HG02798 (cell line): ENCODE data around the gene SLF1.

Experiments used
- ATAC-seq: cut with Tn5 transposase; IDR thresholded peaks from one replicate; pipeline ENCODE4 v1.9.1; 2021; ENCODE audit warnings: mild to moderate bottlenecking; ENCODE audit not compliant: unreplicated experiment, poor library complexity

The SLF1 gene

GRCh38 chr5:94702729-94703128, 84.3 kb downstream of the SLF1 start:
- ATAC-seq = peak; percentile 44

- ATAC-seq = no peak
Measured at GRCh38 chr5:94705427-94705826, 87.0 kb downstream of the SLF1 start.

GRCh38 chr5:94707359-94707758, 88.9 kb downstream of the SLF1 start:
- no peak for ATAC-seq

GRCh38 chr5:94709277-94709676, 90.8 kb downstream of the SLF1 start:
- no peak for ATAC-seq

GRCh38 chr5:94711785-94712184, 93.3 kb downstream of the SLF1 start:
- ATAC-seq = no peak

- no peak for ATAC-seq
Measured at GRCh38 chr5:94715768-94716167, 97.3 kb downstream of the SLF1 start.

- no peak for ATAC-seq
Measured at GRCh38 chr5:94725142-94725541, 106.7 kb downstream of the SLF1 start.

GRCh38 chr5:94731471-94731870, 113.0 kb downstream of the SLF1 start:
- ATAC-seq = no peak

GRCh38 chr5:94736498-94736897, 118.0 kb downstream of the SLF1 start:
- no peak for ATAC-seq

GRCh38 chr5:94740286-94740685, 121.8 kb downstream of the SLF1 start:
- ATAC-seq = no peak

GRCh38 chr5:94742852-94743251, 124.4 kb downstream of the SLF1 start:
- ATAC-seq = no peak

- ATAC-seq = no peak
Measured at GRCh38 chr5:94744906-94745305, 126.4 kb downstream of the SLF1 start.

- ATAC-seq = peak; percentile 81
Measured at GRCh38 chr5:94745786-94746730, 127.6 kb downstream of the SLF1 start.

- peak; percentile 52 for ATAC-seq
Measured at GRCh38 chr5:94746731-94747124, 128.3 kb downstream of the SLF1 start.
